GM18870 (cell line): ENCODE results near the gene RRAD.

Experiments
- ATAC-seq: cut with Tn5 transposase; IDR thresholded peaks from one replicate; pipeline ENCODE4 v1.9.1; 2021; ENCODE audit warnings: moderate library complexity; ENCODE audit not compliant: unreplicated experiment

RRAD gene

GRCh38 chr16:66882702-66883101, 42.6 kb downstream of the RRAD start:
- no peak for ATAC-seq

GRCh38 chr16:66881964-66882508, 43.3 kb downstream of the RRAD start:
- ATAC-seq, result no peak

- ATAC-seq, result no peak
Observed at GRCh38 chr16:66881560-66881959, 43.8 kb downstream of the RRAD start.

- ATAC-seq, result no peak
Observed at GRCh38 chr16:66881014-66881417, 44.3 kb downstream of the RRAD start.

DNA sequence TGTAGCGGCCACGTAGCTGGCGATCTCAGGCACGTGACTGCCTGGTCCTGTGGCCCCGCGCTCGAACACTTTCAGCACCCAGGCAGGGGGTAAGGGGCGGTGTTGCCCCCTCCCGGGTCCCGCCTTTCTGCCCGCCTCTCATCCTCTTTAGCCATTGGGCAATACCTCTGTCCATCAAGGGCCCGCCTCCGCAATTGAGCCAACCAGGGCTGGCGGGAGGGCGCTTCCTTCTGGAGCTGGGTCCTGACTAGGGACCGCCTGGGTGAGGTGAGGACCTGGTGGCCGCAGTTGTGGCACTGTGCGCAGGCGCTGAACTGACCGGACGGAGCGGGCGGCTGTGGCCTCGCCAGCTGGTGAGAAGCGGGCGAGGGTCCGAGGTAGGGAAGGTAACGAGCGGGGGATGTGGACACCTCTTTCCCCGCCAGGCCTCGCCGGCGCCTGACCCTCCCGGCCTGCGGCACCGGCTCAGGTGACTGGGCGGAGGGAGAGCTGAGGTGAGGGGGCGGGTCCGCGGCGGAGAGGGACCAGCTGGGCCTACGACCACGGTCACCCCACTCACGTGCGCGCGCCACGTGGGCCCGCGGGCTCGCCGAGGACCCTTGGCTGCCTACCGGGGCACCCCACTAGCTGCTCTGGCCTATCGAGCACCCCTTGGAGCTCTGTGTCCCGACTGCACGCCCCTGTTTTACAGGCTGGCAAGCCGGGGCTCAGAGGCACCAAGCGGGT, 44.9 kb downstream of the RRAD start, which contains the start of gene PDP2:
Gene PDP2 (plus strand): TSS at position 228 of the 726 bp plus-strand sequence. CDS start 3,770 bp downstream, outside the sequence.
- peak; percentile 73 for ATAC-seq

GRCh38 chr16:66878067-66878466, 47.3 kb downstream of the RRAD start:
- no peak for ATAC-seq

GRCh38 chr16:66874079-66874775, 51.1 kb downstream of the RRAD start:
- ATAC-seq, result no peak

DNA sequence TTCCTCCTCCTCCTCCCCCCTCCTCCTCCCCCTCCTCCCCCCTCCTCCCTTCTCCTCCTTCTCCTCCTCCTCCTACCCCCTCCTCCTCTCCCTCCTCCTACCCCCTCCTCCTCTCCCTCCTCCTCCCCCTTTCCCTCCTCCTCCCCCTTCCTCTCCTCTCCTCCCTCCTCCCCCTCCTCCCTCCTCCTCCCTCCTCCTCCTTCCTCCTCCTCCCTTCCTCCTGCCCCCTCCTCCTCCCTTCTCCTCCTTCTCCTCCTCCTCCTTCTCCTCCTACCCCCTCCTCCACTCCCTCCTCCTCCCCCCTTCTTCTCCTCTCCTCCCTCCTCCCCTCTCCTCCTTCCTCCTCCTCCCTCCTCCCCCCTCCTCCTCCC, 51.7 kb downstream of the RRAD start:
- no peak for ATAC-seq

DNA sequence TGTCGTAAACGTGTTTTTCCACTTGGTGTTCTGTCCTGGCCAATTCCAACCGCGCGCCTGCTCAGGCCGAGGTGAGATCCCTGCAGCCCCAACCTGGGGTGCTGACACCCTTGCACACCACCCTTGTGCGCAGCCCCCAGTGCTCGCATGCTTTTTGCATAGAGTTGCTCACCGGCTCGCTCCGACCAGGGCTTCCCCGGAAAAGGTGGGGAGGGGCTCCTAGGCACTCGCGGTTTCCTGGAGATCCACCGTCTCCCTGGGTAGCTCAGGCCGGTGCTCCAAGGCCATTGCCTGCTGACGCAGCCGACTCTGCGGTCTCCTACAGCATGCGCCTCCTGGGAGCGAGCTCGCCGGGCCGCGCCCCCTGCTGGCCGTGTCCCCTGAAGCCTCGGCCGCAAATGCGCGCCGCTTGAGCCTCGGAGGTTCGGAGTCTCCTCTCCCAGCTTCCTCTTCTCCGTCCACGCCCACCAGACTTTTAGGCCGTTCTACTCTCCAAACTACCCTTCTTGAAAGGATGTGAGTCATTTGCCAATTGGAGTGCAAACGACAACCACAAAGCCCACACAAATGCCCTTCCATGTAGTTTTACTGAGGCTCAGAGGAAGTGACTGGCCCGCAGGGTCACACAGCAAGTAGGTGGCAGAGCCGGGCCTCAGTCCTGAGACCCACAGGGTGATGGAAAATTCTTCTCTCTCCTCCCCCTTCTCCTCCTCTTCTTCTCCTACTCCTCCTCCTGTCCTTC, 52.2 kb downstream of the RRAD start:
- ATAC-seq, result peak; percentile 83

DNA sequence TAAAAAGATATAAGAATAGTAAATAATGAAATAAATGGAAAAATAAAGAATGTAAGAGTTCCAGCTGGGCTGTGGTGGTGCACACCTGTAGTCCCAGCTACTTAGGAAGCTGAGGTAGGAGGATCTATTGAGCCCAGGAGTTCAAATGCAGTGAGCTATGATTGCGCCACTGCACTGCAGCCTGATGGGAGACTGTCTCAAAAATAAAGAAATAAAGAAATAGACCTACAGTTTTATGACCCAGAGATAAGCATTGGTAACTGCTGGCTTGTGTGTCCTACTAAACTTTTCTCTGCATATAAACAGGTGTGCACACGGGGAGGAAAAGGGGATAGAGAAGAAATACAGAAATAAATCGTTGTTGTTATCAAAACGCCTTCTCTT, 52.8 kb downstream of the RRAD start:
- ATAC-seq, result no peak

GRCh38 chr16:66871840-66872239, 53.5 kb downstream of the RRAD start:
- no peak for ATAC-seq
